Muscle layer of duodenum (tissue), 2 donors: ENCODE data around the gene CD2.

Experiments used
- H3K27ac ChIP-seq: one replicate; pipeline ENCODE4 v1.7.0; 2013; ENCODE audit warnings: mild to moderate bottlenecking, low read length
- H3K27me3 ChIP-seq: one replicate; pipeline ENCODE4 v1.7.0; 2013; ENCODE audit warnings: low read depth, mild to moderate bottlenecking, control low read depth, low read length
- H3K36me3 ChIP-seq, 2 donors: one replicate each; pipeline ENCODE4 v1.7.0; 2013; ENCODE audit warnings: low read length in 2 of 2, control low read depth in 1 of 2, mild to moderate bottlenecking in 1 of 2; ENCODE audit not compliant: insufficient read depth in 2 of 2, control insufficient read depth in 1 of 2
- H3K4me1 ChIP-seq, 2 donors: one replicate each; pipeline ENCODE4 v1.7.0; 2013; ENCODE audit warnings: low read length in 2 of 2, mild to moderate bottlenecking in 2 of 2, control low read depth in 1 of 2, moderate library complexity in 1 of 2; ENCODE audit not compliant: insufficient read depth in 2 of 2, control insufficient read depth in 1 of 2
- H3K4me3 ChIP-seq, 2 donors: one replicate each; pipeline ENCODE4 v1.7.0; 2013; ENCODE audit warnings: low read length in 2 of 2, low read depth in 1 of 2, mild to moderate bottlenecking in 1 of 2
- H3K9me3 ChIP-seq, 2 donors: one replicate each; pipeline ENCODE4 v1.7.0; 2013; ENCODE audit warnings: low read length in 2 of 2, control low read depth in 1 of 2, mild to moderate bottlenecking in 1 of 2; ENCODE audit not compliant: control insufficient read depth in 1 of 2
- donor health status: healthy.

The CD2 gene

GRCh38 chr1:116763787-116764465 is 9.7 kb downstream of the CD2 start:
- Histone ChIP-seq H3K27me3 (no peaks in the 10 kb centered on the region), H3K27ac (peak overlapping the region; percentile 6), H3K36me3 (no peaks in the 10 kb centered on the region), H3K9me3 (no peaks in the 10 kb centered on the region), H3K4me3 (no peak overlapping the region), H3K4me1 (peaks cover 0 to 6% of the 10 kb centered on the region in 2 donors)

GRCh38 chr1:116764466-116764898 is 10.3 kb downstream of the CD2 start:
- H3K36me3 ChIP-seq: no peaks in the 10 kb centered on the region
- no peak overlapping the region for H3K4me3 ChIP-seq
- H3K9me3 ChIP-seq: no peaks in the 10 kb centered on the region
- H3K27ac ChIP-seq: no peak overlapping the region
- no peaks in the 10 kb centered on the region for H3K27me3 ChIP-seq
- H3K4me1 ChIP-seq: peaks cover 0 to 6% of the 10 kb centered on the region in 2 donors

- Histone ChIP-seq H3K4me3 (no peak overlapping the region), H3K36me3 (no peaks in the 10 kb centered on the region), H3K27ac (no peak overlapping the region), H3K9me3 (no peaks in the 10 kb centered on the region), H3K27me3 (no peaks in the 10 kb centered on the region), H3K4me1 (peaks cover 0 to 6% of the 10 kb centered on the region in 2 donors)
These were observed 11.0 kb downstream of the CD2 start for GRCh38 chr1:116764906-116765862.

DNA sequence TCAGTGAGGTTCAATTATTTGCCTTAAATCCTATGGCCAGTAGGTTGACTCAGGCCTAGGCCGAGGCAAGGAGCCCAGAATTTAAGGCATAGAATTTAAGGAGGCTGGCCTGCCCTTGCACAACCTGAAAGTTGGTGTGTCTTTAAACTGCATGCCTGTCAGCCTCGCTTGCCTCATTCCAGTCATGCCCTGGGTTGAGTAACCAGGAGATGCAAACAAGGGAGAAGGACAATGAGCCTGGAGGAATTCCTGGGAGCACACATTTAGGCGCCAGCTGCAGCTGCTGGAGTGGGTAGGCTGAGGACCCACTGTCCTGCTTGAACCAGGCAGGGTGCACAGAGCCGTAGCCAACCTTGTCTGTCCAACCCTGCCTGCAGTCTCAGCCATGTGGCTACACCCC is 11.7 kb downstream of the CD2 start:
- Histone ChIP-seq H3K27me3 (no peaks in the 10 kb centered on the region), H3K4me3 (no peak overlapping the region), H3K9me3 (no peaks in the 10 kb centered on the region), H3K27ac (no peak overlapping the region), H3K4me1 (peaks cover 0 to 6% of the 10 kb centered on the region in 2 donors), H3K36me3 (no peaks in the 10 kb centered on the region)

- no peaks in the 10 kb centered on the region for H3K9me3 ChIP-seq
- H3K4me3 ChIP-seq: no peak overlapping the region
- H3K27ac ChIP-seq: no peak overlapping the region
- H3K36me3 ChIP-seq: no peaks in the 10 kb centered on the region
- no peaks in the 10 kb centered on the region for H3K27me3 ChIP-seq
- H3K4me1 ChIP-seq: peaks cover 0 to 6% of the 10 kb centered on the region in 2 donors
These were observed 12.6 kb downstream of the CD2 start for GRCh38 chr1:116766616-116767469.

DNA sequence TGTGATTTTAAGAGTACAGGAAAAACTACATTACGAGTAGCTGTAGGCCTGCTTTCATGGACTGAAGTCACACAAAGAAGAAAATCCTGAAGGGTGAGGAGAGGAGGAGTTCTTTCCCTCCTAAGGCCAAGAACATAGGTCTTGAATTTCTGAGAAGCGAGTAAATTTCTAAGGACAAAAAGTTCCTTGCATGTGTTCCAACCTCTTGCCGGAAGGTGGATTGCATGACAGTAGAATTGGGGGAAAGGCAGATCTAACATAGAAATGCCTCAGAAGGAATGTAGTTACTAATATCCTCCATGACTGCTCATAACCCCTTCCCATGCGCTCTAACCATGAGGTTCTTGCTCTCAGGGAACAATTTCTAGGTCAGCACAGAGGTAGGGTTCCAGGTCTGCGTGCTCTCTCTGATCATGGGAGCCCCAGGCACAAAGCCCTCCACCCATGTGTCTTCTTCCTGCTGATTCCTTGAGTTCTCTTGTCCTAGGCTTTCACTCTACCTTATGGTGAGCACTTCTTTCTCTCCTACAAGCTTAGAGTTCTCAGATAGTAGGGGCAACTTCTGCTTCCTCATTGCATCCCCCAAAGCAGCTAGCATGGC is 13.7 kb downstream of the CD2 start:
- Histone ChIP-seq H3K36me3 (no peaks in the 10 kb centered on the region), H3K27ac (no peak overlapping the region), H3K4me1 (peaks cover 0 to 2% of the 10 kb centered on the region in 2 donors), H3K9me3 (no peaks in the 10 kb centered on the region), H3K27me3 (no peaks in the 10 kb centered on the region), H3K4me3 (no peak overlapping the region)

GRCh38 chr1:116768416-116769103 is 14.3 kb downstream of the CD2 start:
- no peak overlapping the region for H3K4me3 ChIP-seq
- no peaks in the 10 kb centered on the region for H3K27me3 ChIP-seq
- H3K9me3 ChIP-seq: no peaks in the 10 kb centered on the region
- no peaks in the 10 kb centered on the region for H3K4me1 ChIP-seq
- H3K27ac ChIP-seq: no peak overlapping the region
- no peaks in the 10 kb centered on the region for H3K36me3 ChIP-seq

DNA sequence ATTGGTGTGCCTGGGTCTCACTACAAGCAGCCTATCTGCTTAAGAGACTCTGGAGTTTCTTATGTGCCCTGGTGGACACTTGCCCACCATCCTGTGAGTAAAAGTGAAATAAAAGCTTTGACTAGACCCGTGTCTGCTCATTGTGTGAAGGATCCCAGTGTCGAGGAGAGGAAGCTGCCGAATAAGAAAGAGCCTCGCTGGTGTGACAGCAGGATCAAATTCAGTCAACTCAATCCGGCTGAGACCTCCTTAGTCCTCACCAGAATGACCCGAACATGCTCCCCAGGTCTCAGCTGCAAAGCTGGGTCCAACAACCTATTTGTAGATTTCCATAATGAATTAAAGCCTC is 14.8 kb downstream of the CD2 start:
- no peaks in the 10 kb centered on the region for H3K9me3 ChIP-seq
- H3K27me3 ChIP-seq: no peaks in the 10 kb centered on the region
- no peak overlapping the region for H3K4me3 ChIP-seq
- no peaks in the 10 kb centered on the region for H3K4me1 ChIP-seq
- H3K36me3 ChIP-seq: no peaks in the 10 kb centered on the region
- no peak overlapping the region for H3K27ac ChIP-seq

- no peaks in the 10 kb centered on the region for H3K36me3 ChIP-seq
- no peaks in the 10 kb centered on the region for H3K9me3 ChIP-seq
- no peaks in the 10 kb centered on the region for H3K4me1 ChIP-seq
- no peaks in the 10 kb centered on the region for H3K27me3 ChIP-seq
- H3K27ac ChIP-seq: no peak overlapping the region
- no peak overlapping the region for H3K4me3 ChIP-seq
These were observed 15.3 kb downstream of the CD2 start for GRCh38 chr1:116769561-116769977.

DNA sequence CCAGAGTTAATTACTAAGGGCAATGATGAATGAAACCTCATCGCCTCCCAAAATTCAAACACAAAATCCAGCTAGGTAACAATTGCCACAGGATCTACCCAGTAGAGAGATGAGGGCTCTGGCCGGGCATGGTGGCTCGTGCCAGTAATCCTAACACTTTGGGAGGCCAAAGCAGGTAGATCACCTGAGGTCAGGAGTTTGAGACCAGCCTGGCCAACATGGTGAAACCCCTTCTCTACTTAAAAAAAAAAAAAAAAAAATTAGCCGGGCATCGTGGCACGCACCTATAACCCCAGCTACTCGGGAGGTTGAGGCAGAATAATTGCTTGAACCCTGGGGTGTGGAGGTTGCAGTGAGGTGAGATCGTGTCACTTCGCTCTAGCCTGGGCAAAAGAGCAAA is 15.8 kb downstream of the CD2 start:
- H3K4me1 ChIP-seq: no peaks in the 10 kb centered on the region
- no peaks in the 10 kb centered on the region for H3K27me3 ChIP-seq
- H3K4me3 ChIP-seq: no peak overlapping the region
- no peak overlapping the region for H3K27ac ChIP-seq
- no peaks in the 10 kb centered on the region for H3K36me3 ChIP-seq
- no peaks in the 10 kb centered on the region for H3K9me3 ChIP-seq
